ENCODE results near the gene SORCS2.

Gene SORCS2

DNA sequence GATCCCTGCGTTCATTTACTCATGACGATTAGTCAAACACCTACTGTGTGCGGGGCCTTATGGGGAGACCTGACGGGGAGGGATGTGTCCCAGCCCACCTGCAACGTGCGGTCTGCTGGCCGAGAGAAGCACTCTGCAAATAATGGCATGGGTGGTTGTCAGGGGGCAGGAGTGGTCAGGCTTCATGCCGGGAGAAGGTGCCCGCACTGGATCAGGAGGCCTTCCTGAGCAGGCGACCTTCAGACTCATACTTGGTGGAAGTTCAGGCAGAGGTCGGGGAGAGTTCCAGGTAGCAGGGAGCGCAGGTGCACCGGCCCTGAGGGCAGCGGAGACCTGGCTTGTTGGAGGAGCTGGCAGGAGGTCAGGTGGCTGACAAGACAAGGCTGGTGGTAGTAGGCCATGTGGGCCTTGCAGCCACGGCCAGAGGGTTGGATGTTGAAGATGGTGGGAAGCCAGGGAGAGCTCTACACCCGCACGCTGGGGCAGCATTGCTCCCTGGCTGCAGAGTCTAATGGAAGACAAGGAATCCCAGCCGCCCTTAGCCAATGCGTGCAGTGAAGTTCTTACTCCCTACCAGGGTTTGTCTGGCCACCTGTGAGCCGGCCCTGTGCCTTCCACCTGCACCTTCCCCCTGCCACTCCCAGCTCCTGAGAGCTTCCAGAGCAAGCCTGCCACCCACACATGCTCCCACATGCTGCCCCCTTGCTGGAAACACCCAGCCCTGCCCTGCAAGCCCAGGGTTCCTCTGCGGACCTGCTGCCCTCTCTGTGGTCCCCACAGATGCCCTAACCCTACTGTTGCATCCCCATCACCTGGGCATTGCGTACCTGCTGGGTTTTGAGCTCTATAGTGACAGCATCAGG lies 145.1 kb downstream of the SORCS2 start:
- no peaks in the 10 kb centered on the region for H3K4me1 ChIP-seq (ENCODE audit: control insufficient read depth in 1 of 2, insufficient read depth in 2 of 2, low read length in 2 of 2)
- H4K91ac ChIP-seq (ENCODE audit: low read depth, low read length) = no peak overlapping the region
- no peak overlapping the region for H4K8ac ChIP-seq (ENCODE audit: low read depth, low read length)
- H4K12ac ChIP-seq (ENCODE audit: low read depth, low read length) = no peak overlapping the region
- no peak overlapping the region for H3K18ac ChIP-seq (ENCODE audit: low read length)
- no CpG with 5 or more reads among the region's 22 CpGs for WGBS (ENCODE audit: extremely low coverage, insufficient coverage, insufficient read length)
- DNase-seq = no peak
- H3K79me1 ChIP-seq (ENCODE audit: low read length) = no peaks in the 10 kb centered on the region
- H3K4me3 ChIP-seq (ENCODE audit: low read depth, low read length) = no peak overlapping the region
- no peaks in the 10 kb centered on the region for H3K27me3 ChIP-seq (ENCODE audit: insufficient read depth, low read length)
- H3K23ac ChIP-seq (ENCODE audit: low read length) = no peak overlapping the region
- H3K4me2 ChIP-seq (ENCODE audit: low read length) = no peak overlapping the region
- no peak overlapping the region for H3K4ac ChIP-seq (ENCODE audit: low read depth, low read length)
- no peak overlapping the region for H2BK5ac ChIP-seq (ENCODE audit: low read depth, low read length, poor library complexity)
- no peak overlapping the region for H3K14ac ChIP-seq (ENCODE audit: low read length)
- H3K36me3 ChIP-seq (ENCODE audit: control insufficient read depth in 1 of 2, insufficient read depth in 2 of 2, low read length in 2 of 2) = no peaks in the 10 kb centered on the region
- no peak overlapping the region for H2BK120ac ChIP-seq (ENCODE audit: insufficient read depth, low read length, poor library complexity)
- H2AFZ ChIP-seq (ENCODE audit: insufficient read depth, low read length, poor library complexity) = no peak overlapping the region
- H2BK12ac ChIP-seq (ENCODE audit: low read length) = no peak overlapping the region
- H2AK5ac ChIP-seq (ENCODE audit: low read length) = no peak overlapping the region
- H3K9me3 ChIP-seq (ENCODE audit: insufficient read depth, low read depth, low read length) = peaks cover 22% of the 10 kb centered on the region
- H3K9ac ChIP-seq (ENCODE audit: low read length) = no peak overlapping the region
- H3K79me2 ChIP-seq (ENCODE audit: control insufficient read depth, insufficient read depth, low read length, poor library complexity) = no peaks in the 10 kb centered on the region
- H3K27ac ChIP-seq (ENCODE audit: low read depth, low read length) = no peak overlapping the region

DNA sequence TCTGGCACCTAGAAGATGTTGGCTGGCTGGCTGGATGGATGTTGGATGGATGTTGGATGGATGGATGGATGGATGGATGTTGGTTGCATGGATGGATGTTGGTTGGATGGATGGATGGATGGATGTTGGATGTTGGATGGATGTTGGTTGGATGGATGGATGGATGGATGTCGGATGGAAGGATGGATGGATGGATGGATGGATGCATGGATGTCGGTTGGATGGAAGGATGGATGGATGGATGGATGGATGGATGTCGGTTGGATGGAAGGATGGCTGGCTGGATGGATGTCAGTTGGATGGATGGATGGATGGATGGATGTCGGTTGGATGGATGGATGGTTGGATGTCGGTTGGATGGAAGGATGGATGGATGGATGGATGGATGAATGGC lies 145.7 kb downstream of the SORCS2 start:
- Histone ChIP-seq H3K4me2 (ENCODE audit: low read length) (no peak overlapping the region), H4K91ac (ENCODE audit: low read depth, low read length) (no peak overlapping the region), H2AK5ac (ENCODE audit: low read length) (no peak overlapping the region), H3K9me3 (ENCODE audit: insufficient read depth, low read depth, low read length) (peaks cover 22% of the 10 kb centered on the region), H2AFZ (ENCODE audit: insufficient read depth, low read length, poor library complexity) (no peak overlapping the region), H3K23ac (ENCODE audit: low read length) (no peak overlapping the region), H3K4me3 (ENCODE audit: low read depth, low read length) (no peak overlapping the region), H2BK120ac (ENCODE audit: insufficient read depth, low read length, poor library complexity) (no peak overlapping the region), H3K79me1 (ENCODE audit: low read length) (no peaks in the 10 kb centered on the region), H3K4me1 (ENCODE audit: control insufficient read depth in 1 of 2, insufficient read depth in 2 of 2, low read length in 2 of 2) (no peaks in the 10 kb centered on the region), H2BK12ac (ENCODE audit: low read length) (no peak overlapping the region), H3K14ac (ENCODE audit: low read length) (no peak overlapping the region), H3K36me3 (ENCODE audit: control insufficient read depth in 1 of 2, insufficient read depth in 2 of 2, low read length in 2 of 2) (no peaks in the 10 kb centered on the region), H4K8ac (ENCODE audit: low read depth, low read length) (no peak overlapping the region), H3K27ac (ENCODE audit: low read depth, low read length) (no peak overlapping the region), H3K27me3 (ENCODE audit: insufficient read depth, low read length) (no peaks in the 10 kb centered on the region), H3K9ac (ENCODE audit: low read length) (no peak overlapping the region), H3K79me2 (ENCODE audit: control insufficient read depth, insufficient read depth, low read length, poor library complexity) (no peaks in the 10 kb centered on the region), H3K4ac (ENCODE audit: low read depth, low read length) (no peak overlapping the region), H4K12ac (ENCODE audit: low read depth, low read length) (no peak overlapping the region), H2BK5ac (ENCODE audit: low read depth, low read length, poor library complexity) (no peak overlapping the region), H3K18ac (ENCODE audit: low read length) (no peak overlapping the region)
- no peak for DNase-seq
- WGBS (ENCODE audit: extremely low coverage, insufficient coverage, insufficient read length) = 100% methylated on average over 5 of the region's 5 CpGs

DNA sequence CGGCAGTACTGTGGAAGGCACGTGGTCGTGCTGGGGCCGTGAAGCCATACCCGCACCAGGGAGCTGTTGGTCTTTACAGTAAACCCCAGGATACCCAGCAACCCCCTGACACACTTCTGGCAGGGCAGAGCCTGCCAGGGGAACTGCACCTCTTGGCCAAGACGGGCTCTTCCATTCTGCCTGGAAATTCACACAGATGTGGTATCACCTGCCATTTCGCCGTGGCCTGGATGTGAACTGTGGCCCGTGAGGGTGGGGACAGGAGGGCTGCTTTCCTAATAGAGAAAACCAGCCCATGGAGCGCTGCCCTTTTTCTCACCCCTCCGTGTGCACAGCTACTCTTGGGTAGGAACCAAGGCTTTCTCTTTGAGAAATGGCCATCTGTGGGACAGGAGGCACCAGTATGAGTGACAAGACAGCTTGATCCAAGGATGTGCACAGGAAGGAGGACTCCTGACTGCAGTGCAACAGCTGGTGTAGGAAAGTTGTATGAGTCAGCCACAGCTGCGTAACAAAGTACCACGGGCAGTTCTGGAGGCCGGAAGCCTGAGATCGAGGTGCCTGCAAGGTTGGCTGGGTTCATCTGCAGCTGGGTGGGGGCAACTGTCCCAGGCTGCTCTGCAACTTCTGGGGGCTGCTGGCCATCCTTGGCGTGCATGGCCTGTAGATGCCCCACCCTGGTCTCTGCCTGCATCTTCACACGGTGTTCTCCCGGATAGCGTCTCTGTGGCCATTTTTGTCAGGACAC lies 146.7 kb downstream of the SORCS2 start:
- Histone ChIP-seq H2BK120ac (ENCODE audit: insufficient read depth, low read length, poor library complexity) (no peak overlapping the region), H4K12ac (ENCODE audit: low read depth, low read length) (no peak overlapping the region), H2BK5ac (ENCODE audit: low read depth, low read length, poor library complexity) (no peak overlapping the region), H4K91ac (ENCODE audit: low read depth, low read length) (no peak overlapping the region), H3K4me3 (ENCODE audit: low read depth, low read length) (no peak overlapping the region), H2AFZ (ENCODE audit: insufficient read depth, low read length, poor library complexity) (no peak overlapping the region), H3K4me1 (ENCODE audit: control insufficient read depth in 1 of 2, insufficient read depth in 2 of 2, low read length in 2 of 2) (no peaks in the 10 kb centered on the region), H3K9me3 (ENCODE audit: insufficient read depth, low read depth, low read length) (peaks cover 22% of the 10 kb centered on the region), H3K27me3 (ENCODE audit: insufficient read depth, low read length) (no peaks in the 10 kb centered on the region), H3K79me1 (ENCODE audit: low read length) (no peaks in the 10 kb centered on the region), H3K4me2 (ENCODE audit: low read length) (no peak overlapping the region), H3K4ac (ENCODE audit: low read depth, low read length) (no peak overlapping the region), H3K18ac (ENCODE audit: low read length) (no peak overlapping the region), H4K8ac (ENCODE audit: low read depth, low read length) (no peak overlapping the region), H3K9ac (ENCODE audit: low read length) (no peak overlapping the region), H3K27ac (ENCODE audit: low read depth, low read length) (no peak overlapping the region), H3K23ac (ENCODE audit: low read length) (no peak overlapping the region), H2BK12ac (ENCODE audit: low read length) (no peak overlapping the region), H3K14ac (ENCODE audit: low read length) (no peak overlapping the region), H3K79me2 (ENCODE audit: control insufficient read depth, insufficient read depth, low read length, poor library complexity) (no peaks in the 10 kb centered on the region), H2AK5ac (ENCODE audit: low read length) (no peak overlapping the region), H3K36me3 (ENCODE audit: control insufficient read depth in 1 of 2, insufficient read depth in 2 of 2, low read length in 2 of 2) (no peaks in the 10 kb centered on the region)
- DNase-seq = no peak
- no CpG with 5 or more reads among the region's 19 CpGs for WGBS (ENCODE audit: extremely low coverage, insufficient coverage, insufficient read length)

DNA sequence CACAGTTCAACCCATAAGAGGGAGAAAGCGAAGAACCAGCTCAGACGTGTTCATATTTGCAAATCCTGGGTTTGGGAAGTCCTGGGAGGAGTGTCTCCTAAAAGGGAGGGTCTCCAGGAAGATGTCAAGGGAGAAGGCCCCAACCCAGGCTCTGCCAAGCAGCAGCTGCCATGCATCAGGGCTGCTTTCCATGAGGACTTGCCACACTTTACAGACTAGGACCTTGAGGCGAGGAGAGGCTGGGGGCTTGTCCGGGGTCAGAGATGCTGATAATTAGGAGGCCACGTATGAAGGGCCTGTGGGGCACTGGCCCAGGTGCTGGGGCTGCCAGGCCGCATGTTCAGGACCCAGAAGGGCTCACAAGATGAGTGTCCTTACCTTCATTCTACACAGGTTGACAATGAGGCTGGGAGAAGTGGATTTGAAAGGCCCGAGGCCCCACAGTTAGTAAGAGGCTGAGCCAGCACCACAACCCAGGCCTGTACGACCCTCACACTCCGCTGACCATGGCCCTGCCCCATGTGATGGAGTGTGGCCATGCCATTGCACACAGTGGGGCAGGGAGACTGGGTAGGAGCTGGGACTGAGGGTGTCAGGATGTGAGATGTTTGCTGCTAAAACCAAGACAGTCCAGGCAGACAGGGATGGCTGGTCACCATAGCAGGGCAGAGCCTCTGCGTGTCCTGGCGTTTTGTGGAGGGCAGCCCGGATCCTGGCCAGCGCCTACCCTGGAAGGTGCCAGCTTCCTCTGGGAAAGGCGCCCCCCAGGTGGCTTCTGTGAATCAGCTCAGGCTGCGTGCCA lies 147.6 kb downstream of the SORCS2 start:
- no peak overlapping the region for H2AK5ac ChIP-seq (ENCODE audit: low read length)
- no peak overlapping the region for H3K4me2 ChIP-seq (ENCODE audit: low read length)
- H4K8ac ChIP-seq (ENCODE audit: low read depth, low read length) = no peak overlapping the region
- no peaks in the 10 kb centered on the region for H3K36me3 ChIP-seq (ENCODE audit: control insufficient read depth in 1 of 2, insufficient read depth in 2 of 2, low read length in 2 of 2)
- no peak overlapping the region for H3K9ac ChIP-seq (ENCODE audit: low read length)
- DNase-seq = no peak
- no peak overlapping the region for H3K4me3 ChIP-seq (ENCODE audit: low read depth, low read length)
- no peak overlapping the region for H3K27ac ChIP-seq (ENCODE audit: low read depth, low read length)
- peaks cover 22% of the 10 kb centered on the region for H3K9me3 ChIP-seq (ENCODE audit: insufficient read depth, low read depth, low read length)
- no peaks in the 10 kb centered on the region for H3K79me2 ChIP-seq (ENCODE audit: control insufficient read depth, insufficient read depth, low read length, poor library complexity)
- no CpG with 5 or more reads among the region's 15 CpGs for WGBS (ENCODE audit: extremely low coverage, insufficient coverage, insufficient read length)
- no peaks in the 10 kb centered on the region for H3K27me3 ChIP-seq (ENCODE audit: insufficient read depth, low read length)
- no peak overlapping the region for H3K18ac ChIP-seq (ENCODE audit: low read length)
- H3K4ac ChIP-seq (ENCODE audit: low read depth, low read length) = no peak overlapping the region
- no peaks in the 10 kb centered on the region for H3K79me1 ChIP-seq (ENCODE audit: low read length)
- no peaks in the 10 kb centered on the region for H3K4me1 ChIP-seq (ENCODE audit: control insufficient read depth in 1 of 2, insufficient read depth in 2 of 2, low read length in 2 of 2)
- H2BK120ac ChIP-seq (ENCODE audit: insufficient read depth, low read length, poor library complexity) = no peak overlapping the region
- no peak overlapping the region for H3K23ac ChIP-seq (ENCODE audit: low read length)
- H3K14ac ChIP-seq (ENCODE audit: low read length) = no peak overlapping the region
- H4K12ac ChIP-seq (ENCODE audit: low read depth, low read length) = no peak overlapping the region
- no peak overlapping the region for H2AFZ ChIP-seq (ENCODE audit: insufficient read depth, low read length, poor library complexity)
- H4K91ac ChIP-seq (ENCODE audit: low read depth, low read length) = no peak overlapping the region
- no peak overlapping the region for H2BK12ac ChIP-seq (ENCODE audit: low read length)
- H2BK5ac ChIP-seq (ENCODE audit: low read depth, low read length, poor library complexity) = no peak overlapping the region

Data from trophoblast cell (in vitro differentiated cells and primary cell).